Measurements from ENCODE around the gene SOWAHD. TPM values are rescaled to one million over a fixed set of nuclear protein-coding genes. Genes with fewer than 3 reads are reported as not detected.
"Not testable (repeated sequence)": the region's sequence is repeated elsewhere in the genome, so short reads cannot be mapped to it uniquely, and the experiment has no call there.

SOWAHD gene
- total and polyA plus RNA-seq, 2 experiments from 2014 or later, result 0.22 TPM; not detected in 1

DNA sequence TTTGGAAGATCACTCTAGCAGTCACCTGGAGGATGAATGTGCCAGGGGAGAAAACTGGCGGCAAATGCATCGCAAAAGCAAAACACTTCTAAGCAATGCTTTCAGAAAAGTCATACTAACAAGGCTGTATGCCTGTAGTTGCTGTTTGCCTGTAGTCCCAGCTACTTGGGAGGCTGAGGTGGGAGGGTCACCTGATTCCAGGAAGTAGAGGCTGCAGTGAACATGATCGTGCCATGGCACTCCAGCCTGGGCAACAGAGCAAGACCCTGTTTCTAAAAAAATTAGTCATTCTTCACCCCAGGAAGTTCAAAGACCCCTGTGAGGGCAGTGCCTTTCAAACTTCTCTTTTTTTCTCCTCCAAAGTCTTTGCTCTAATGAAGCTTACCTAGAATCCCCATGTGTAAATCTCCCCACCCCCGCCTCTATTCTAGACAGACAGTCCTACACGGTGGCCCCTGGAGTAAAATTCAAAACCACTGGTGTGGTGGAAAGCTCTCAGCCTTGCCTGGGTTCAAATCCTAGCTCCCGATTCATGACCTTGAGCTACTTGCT, 5.5 kb downstream of the SOWAHD start:
- Histone ChIP-seq H4K20me1 (ENCODE audit: insufficient read depth) (no peaks in the 10 kb centered on the region), H3K27me3 (replicated peaks; ENCODE audit: insufficient read depth) (no peaks in the 10 kb centered on the region), H3K4me1 (ENCODE audit: insufficient read depth) (peaks cover 13% of the 10 kb centered on the region), H3K9me3 (ENCODE audit: low read depth) (no peaks in the 10 kb centered on the region), H3K27ac (no peak overlapping the region), H3K9me2 (ENCODE audit: insufficient read depth) (no peaks in the 10 kb centered on the region), H3K4me3 (no peak overlapping the region), H3F3A (ENCODE audit: insufficient read depth) (0 out of 2 replicates have a peak, but pooled peaks cover 4% of the 10 kb centered on the region), H3K9ac (no peak overlapping the region), H3K79me2 (ENCODE audit: insufficient read depth) (no peaks in the 10 kb centered on the region), H3K36me3 (ENCODE audit: low read depth) (no peaks in the 10 kb centered on the region), H2AFZ (no peak overlapping the region), H3K4me2 (ENCODE audit: unreplicated experiment) (no peak overlapping the region)
- no peak for DNase-seq
- in situ Hi-C loops (cut with MboI), result no loop called here
- TF ChIP-seq EZH2 (IDR thresholded peaks at IDR 0.05; ENCODE audit: insufficient read depth, poor library complexity, severe bottlenecking) (no peak), EZH2phosphoT487 (IDR thresholded peaks at IDR 0.05; ENCODE audit: insufficient read depth, low read depth) (no peak)
- WGBS, 2 experiments (ENCODE audit: low coverage in 1 of 2, low lambda C conversion rate in 2 of 2, missing lambda C conversion rate in 2 of 2), result 87 to 97% methylated on average over 3 to 6 of the region's 6 CpGs

DNA sequence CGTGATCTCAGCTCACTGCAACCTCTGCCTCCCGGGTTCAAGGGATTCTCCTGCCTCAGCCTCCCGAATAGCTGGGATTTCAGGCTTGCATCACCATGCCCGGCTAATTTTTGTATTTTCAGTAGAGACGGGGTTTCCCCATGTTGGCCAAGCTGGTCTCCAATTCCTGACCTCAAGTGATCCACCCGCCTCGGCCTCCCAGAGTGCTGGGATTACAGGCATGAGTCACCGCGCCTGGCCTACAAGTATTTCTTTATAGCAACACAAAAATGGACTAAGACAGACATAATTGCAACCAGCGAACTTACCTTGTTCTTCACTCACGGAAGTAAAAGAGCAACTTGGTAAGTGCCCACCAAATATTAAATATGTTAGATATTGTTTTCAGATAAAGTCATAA, 10.0 kb downstream of the SOWAHD start:
- H4K20me1 ChIP-seq (ENCODE audit: insufficient read depth); H3K36me3 ChIP-seq (ENCODE audit: low read depth); H3K27me3 ChIP-seq (replicated peaks; ENCODE audit: insufficient read depth); H2AFZ ChIP-seq; H3F3A ChIP-seq (ENCODE audit: insufficient read depth); H3K4me2 ChIP-seq (ENCODE audit: unreplicated experiment); H3K9me2 ChIP-seq (ENCODE audit: insufficient read depth); H3K79me2 ChIP-seq (ENCODE audit: insufficient read depth); H3K27ac ChIP-seq; H3K4me3 ChIP-seq; DNase-seq; H3K9ac ChIP-seq; in situ Hi-C loops (cut with MboI); H3K9me3 ChIP-seq (ENCODE audit: low read depth); H3K4me1 ChIP-seq (ENCODE audit: insufficient read depth): not testable (repeated sequence)
- WGBS, 2 experiments (ENCODE audit: low coverage in 1 of 2, low lambda C conversion rate in 2 of 2, missing lambda C conversion rate in 2 of 2), result 97% methylated on average over 9 to 11 of the region's 11 CpGs

DNA sequence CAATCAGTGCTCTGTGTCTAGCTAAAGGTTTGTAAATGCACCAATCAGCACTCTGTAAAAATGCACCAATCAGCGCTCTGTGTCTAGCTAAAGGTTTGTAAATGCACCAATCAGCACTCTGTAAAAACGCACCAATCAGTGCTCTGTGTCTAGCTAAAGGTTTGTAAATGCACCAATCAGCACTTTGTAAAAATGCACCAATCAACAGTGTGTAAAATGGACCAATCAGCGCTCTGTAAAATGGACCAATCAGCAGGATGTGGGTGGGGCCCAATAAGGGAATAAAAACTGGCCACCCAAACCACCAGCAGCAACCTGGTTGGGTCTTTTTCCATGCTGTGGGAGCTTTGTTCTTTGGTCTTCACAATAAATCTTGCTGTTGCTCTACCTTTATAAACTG, 11.0 kb downstream of the SOWAHD start:
- H3K4me3 ChIP-seq; H3K36me3 ChIP-seq (ENCODE audit: low read depth); in situ Hi-C loops (cut with MboI); H3K4me2 ChIP-seq (ENCODE audit: unreplicated experiment); H3K9ac ChIP-seq; H4K20me1 ChIP-seq (ENCODE audit: insufficient read depth); H3K79me2 ChIP-seq (ENCODE audit: insufficient read depth); H3K27ac ChIP-seq; H3K4me1 ChIP-seq (ENCODE audit: insufficient read depth); H2AFZ ChIP-seq; DNase-seq; H3K9me2 ChIP-seq (ENCODE audit: insufficient read depth); H3K27me3 ChIP-seq (replicated peaks; ENCODE audit: insufficient read depth); H3K9me3 ChIP-seq (ENCODE audit: low read depth); H3F3A ChIP-seq (ENCODE audit: insufficient read depth): not testable (repeated sequence)
- 91 to 100% methylated on average over 3 of the region's 3 CpGs for WGBS, 2 experiments (ENCODE audit: low coverage in 1 of 2, low lambda C conversion rate in 2 of 2, missing lambda C conversion rate in 2 of 2)

DNA sequence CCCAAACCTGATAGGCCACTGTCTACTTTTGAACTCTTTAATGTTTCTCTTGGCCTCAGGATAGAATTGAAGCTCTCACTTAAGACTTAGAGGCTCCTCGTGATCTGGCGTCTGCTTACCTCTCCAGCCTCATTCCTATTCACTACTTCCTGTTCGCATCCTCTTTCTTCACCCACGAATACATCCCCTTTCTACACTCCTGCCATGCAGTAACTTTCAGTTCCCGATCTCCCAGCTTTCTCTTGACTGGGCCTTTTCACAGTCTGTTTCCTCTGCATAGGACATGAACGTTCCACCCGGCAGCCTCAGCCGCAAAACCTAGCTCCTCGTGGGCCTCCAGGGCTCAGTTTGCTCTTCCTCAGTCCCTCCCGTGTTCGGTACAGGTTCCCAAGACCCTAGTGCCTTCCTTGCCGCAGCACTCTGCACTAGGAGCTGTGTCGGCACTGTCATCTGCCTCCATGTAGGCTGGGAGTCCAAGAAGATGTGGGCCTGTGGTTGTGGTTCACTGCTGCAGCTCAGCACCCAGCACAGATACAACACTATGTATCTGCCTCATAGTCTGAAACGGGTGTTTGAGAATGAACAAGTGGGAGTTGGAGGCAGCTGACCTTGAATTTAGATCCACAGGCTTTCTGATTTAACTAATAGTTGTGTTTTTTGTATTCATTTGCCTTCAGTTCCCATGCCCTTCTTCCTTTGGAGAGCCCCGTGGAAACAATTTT, 17.3 kb downstream of the SOWAHD start:
- no peak overlapping the region for H2AFZ ChIP-seq
- no peak overlapping the region for H3K4me3 ChIP-seq
- no peaks in the 10 kb centered on the region for H3K36me3 ChIP-seq (ENCODE audit: low read depth)
- in situ Hi-C loops (cut with MboI), result no loop called here
- H3K9me2 ChIP-seq (ENCODE audit: insufficient read depth), result no peaks in the 10 kb centered on the region
- H3K9me3 ChIP-seq (ENCODE audit: low read depth), result no peaks in the 10 kb centered on the region
- H3K27me3 ChIP-seq (replicated peaks; ENCODE audit: insufficient read depth), result no peaks in the 10 kb centered on the region
- H3K27ac ChIP-seq, result no peak overlapping the region
- TF ChIP-seq EZH2 (IDR thresholded peaks at IDR 0.05; ENCODE audit: insufficient read depth, poor library complexity, severe bottlenecking), result no peak
- TF ChIP-seq EZH2phosphoT487 (IDR thresholded peaks at IDR 0.05; ENCODE audit: insufficient read depth, low read depth), result no peak
- no peak for DNase-seq
- no peak overlapping the region for H3K4me2 ChIP-seq (ENCODE audit: unreplicated experiment)
- H3K4me1 ChIP-seq (ENCODE audit: insufficient read depth), result no peaks in the 10 kb centered on the region
- WGBS, 2 experiments (ENCODE audit: low coverage in 1 of 2, low lambda C conversion rate in 2 of 2, missing lambda C conversion rate in 2 of 2), result 90 to 92% methylated on average over 14 to 15 of the region's 15 CpGs
- H4K20me1 ChIP-seq (ENCODE audit: insufficient read depth), result no peaks in the 10 kb centered on the region
- H3K9ac ChIP-seq, result no peak overlapping the region
- H3K79me2 ChIP-seq (ENCODE audit: insufficient read depth), result no peaks in the 10 kb centered on the region
- no peaks in the 10 kb centered on the region for H3F3A ChIP-seq (ENCODE audit: insufficient read depth)

DNA sequence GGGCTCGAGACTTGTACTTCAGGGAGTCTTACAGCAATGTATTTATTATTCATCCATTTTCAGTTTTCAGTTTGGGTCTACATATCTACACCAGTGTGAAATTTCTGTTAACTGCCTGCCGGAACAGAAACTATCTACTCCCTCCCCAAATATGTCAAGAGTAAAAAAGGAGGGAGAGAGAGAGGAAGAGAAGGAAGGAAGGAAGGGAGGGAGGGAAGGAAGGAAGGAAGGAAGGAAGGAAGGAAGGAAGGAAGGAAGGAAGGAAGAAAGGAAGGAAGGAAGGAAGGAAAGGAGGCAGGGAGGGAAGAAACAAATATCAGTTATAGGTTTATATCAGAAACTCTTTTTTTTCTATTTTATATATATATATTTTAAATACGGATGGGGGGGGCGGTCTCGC, 20.4 kb downstream of the SOWAHD start:
- H3K9ac ChIP-seq, result no peak overlapping the region
- no peak overlapping the region for H2AFZ ChIP-seq
- H3K4me3 ChIP-seq, result no peak overlapping the region
- in situ Hi-C loops (cut with MboI), result no loop called here
- no peaks in the 10 kb centered on the region for H3K36me3 ChIP-seq (ENCODE audit: low read depth)
- no peaks in the 10 kb centered on the region for H3K4me1 ChIP-seq (ENCODE audit: insufficient read depth)
- 98 to 99% methylated on average over 5 of the region's 5 CpGs for whole genome bisulfite sequencing, 2 experiments (ENCODE audit: low coverage in 1 of 2, low lambda C conversion rate in 2 of 2, missing lambda C conversion rate in 2 of 2)
- no peak for TF ChIP-seq EZH2phosphoT487 (IDR thresholded peaks at IDR 0.05; ENCODE audit: insufficient read depth, low read depth)
- no peak for TF ChIP-seq EZH2 (IDR thresholded peaks at IDR 0.05; ENCODE audit: insufficient read depth, poor library complexity, severe bottlenecking)
- H3K27ac ChIP-seq, result no peak overlapping the region
- H3K9me3 ChIP-seq (ENCODE audit: low read depth), result no peaks in the 10 kb centered on the region
- H3K4me2 ChIP-seq (ENCODE audit: unreplicated experiment), result no peak overlapping the region
- H3K79me2 ChIP-seq (ENCODE audit: insufficient read depth), result no peaks in the 10 kb centered on the region
- no peak for DNase-seq
- H3K27me3 ChIP-seq (replicated peaks; ENCODE audit: insufficient read depth), result no peaks in the 10 kb centered on the region
- no peaks in the 10 kb centered on the region for H3F3A ChIP-seq (ENCODE audit: insufficient read depth)
- H4K20me1 ChIP-seq (ENCODE audit: insufficient read depth), result no peaks in the 10 kb centered on the region
- H3K9me2 ChIP-seq (ENCODE audit: insufficient read depth), result no peaks in the 10 kb centered on the region

Data from GM23248 (cell line).